K562 (cell line): ENCODE data around the gene EVPL. TPM values are rescaled to one million over a fixed set of nuclear protein-coding genes. Genes with fewer than 3 reads are reported as not detected.

Experiments
- ATAC-seq: fragments of 200-7000 bp; cut with Tn5 transposase; 3 replicates; pipeline ENCODE4 v1.9.1; 2020; ENCODE audit warnings: moderate library complexity
- BruUV-seq: library from RNA; stranded (reverse); fragments of 400-500 nt; replicated peaks from 2 replicates; lab custom pipeline; 2021; lab: Mats Ljungman, UMichigan
- CTCF ChIA-PET: fragments of 300-600 bp; formaldehyde crosslinking; extraction: SDS; loops from one replicate; lab custom pipeline; 2021; ENCODE audit warnings: low intra/inter-chr PET ratio; lab: Yijun Ruan, JAX
- POLR2A ChIA-PET: fragments of 300-600, 350-650 bp; sonication (Branson Sonifier 250); formaldehyde crosslinking; extraction: SDS; loops from one replicate; lab custom pipeline; 2021; ENCODE audit warnings: antibody characterized with exemption, inconsistent platforms; lab: Yijun Ruan, JAX
- DNase-seq, 4 experiments: peaks; one replicate each; pipeline versions ENCODE4 v3.0.0 to v3.0.0-alpha.2; 2011 to 2018; ENCODE audit warnings: low spot score in 3 of 4, mixed read lengths in 3 of 4; ENCODE audit errors: extremely low read depth in 1 of 4
- FAIRE-seq: peaks from 2 replicates; lab custom pipeline; 2011; peaks lifted over from hg19 to GRCh38; lab: Jason Lieb, UNC
- H2AFZ ChIP-seq: 2 replicates; pipeline ENCODE4 v1.6.0; 2011; ENCODE audit warnings: low read depth, low read length, control low read depth, inconsistent platforms
- H3K27ac ChIP-seq: fragments of 200-600 bp; 3 replicates; pipeline ENCODE4 v1.8.0; 2011; ENCODE audit warnings: low read depth, mild to moderate bottlenecking, control low read depth, inconsistent platforms, low read length, moderate library complexity, mixed read lengths; ENCODE audit errors: extremely low read depth
- H3K27me3 ChIP-seq, 2 experiments: fragments of 300-600 bp in 1 of 2; 2 replicates in 1 of 2; 3 replicates in 1 of 2; pipeline versions ENCODE4 v1.6.0 to v1.8.0; 2011; ENCODE audit warnings: inconsistent platforms in 2 of 2, low read length in 2 of 2, mild to moderate bottlenecking in 1 of 2, mixed read lengths in 1 of 2, moderate library complexity in 1 of 2; ENCODE audit not compliant: control insufficient read depth in 2 of 2, insufficient read depth in 2 of 2
- H3K36me3 ChIP-seq: fragments of 300-600 bp; 3 replicates; pipeline ENCODE4 v1.8.0; 2011; ENCODE audit warnings: mild to moderate bottlenecking, low read length, inconsistent platforms; ENCODE audit not compliant: control insufficient read depth, insufficient read depth
- H3K4me1 ChIP-seq, 2 experiments: fragments of 200-600 bp in 1 of 2; replicated peaks in 1 of 2; 2 replicates in 1 of 2; 3 replicates in 1 of 2; pipeline versions ENCODE4 v1.5.1 to v1.8.0; 2011; ENCODE audit warnings: inconsistent platforms in 2 of 2, low read length in 2 of 2, mild to moderate bottlenecking in 1 of 2, mixed read lengths in 1 of 2, moderate library complexity in 1 of 2; ENCODE audit not compliant: control insufficient read depth in 2 of 2, insufficient read depth in 2 of 2
- H3K4me2 ChIP-seq: 2 replicates; pipeline ENCODE4 v1.6.1; 2011; ENCODE audit warnings: low read length, control low read depth, inconsistent platforms, mixed read lengths; ENCODE audit not compliant: insufficient read depth
- H3K4me3 ChIP-seq: fragments of 200-600 bp; sonication (generic), shearing (Covaris generic); 2 replicates; pipeline ENCODE4 v1.5.1; 2016; ENCODE audit warnings: control low read depth, inconsistent platforms
- H3K79me2 ChIP-seq: fragments of 200-600 bp; 3 replicates; pipeline ENCODE4 v1.8.0; 2011; ENCODE audit warnings: low read length, inconsistent platforms; ENCODE audit not compliant: control insufficient read depth, insufficient read depth
- H3K9ac ChIP-seq, 2 experiments: 2 replicates each; pipeline versions ENCODE4 v1.6.0 to v1.6.1; 2011; ENCODE audit warnings: low read depth in 2 of 2, low read length in 2 of 2, control low read depth in 1 of 2, inconsistent platforms in 1 of 2, mild to moderate bottlenecking in 1 of 2, mixed read lengths in 1 of 2; ENCODE audit not compliant: insufficient read depth in 1 of 2
- H3K9me1 ChIP-seq: one replicate; pipeline ENCODE4 v1.6.0; 2011; ENCODE audit warnings: inconsistent platforms, mild to moderate bottlenecking, low read length, moderate library complexity; ENCODE audit not compliant: control insufficient read depth, insufficient read depth
- H3K9me3 ChIP-seq: replicated peaks from 2 replicates; pipeline ENCODE4 v1.5.1; 2011; ENCODE audit warnings: low read depth, low read length, inconsistent platforms; ENCODE audit not compliant: control insufficient read depth, insufficient read depth
- H4K20me1 ChIP-seq: replicated peaks from 2 replicates; pipeline ENCODE4 v1.6.1; 2011; ENCODE audit warnings: low read length, inconsistent platforms, mixed read lengths; ENCODE audit not compliant: control insufficient read depth, insufficient read depth
- CTCF ChIP-seq, 3 experiments: IDR thresholded peaks in 2 of 3; conservative IDR thresholded peaks in 1 of 3; 2 replicates each; pipeline ENCODE4 v1.5.1; 2011 to 2012; ENCODE audit warnings: low read length in 3 of 3, mild to moderate bottlenecking in 3 of 3, control low read depth in 2 of 3, improper control_type of control experiment in 1 of 3, inconsistent platforms in 1 of 3, low read depth in 1 of 3, mixed read lengths in 1 of 3, moderate library complexity in 1 of 3; ENCODE audit not compliant: insufficient read depth in 2 of 3
- DLX4 ChIP-seq: fragments of 250-450 bp; sonication (Bioruptor Pico); IDR thresholded peaks from 2 replicates; pipeline ENCODE4 v1.6.1; 2021; ENCODE audit warnings: mild to moderate bottlenecking
- HMG20B ChIP-seq: fragments of 250-450 bp; sonication (Bioruptor Pico); IDR thresholded peaks from 2 replicates; pipeline ENCODE4 v1.5.0; 2021; ENCODE audit warnings: mild to moderate bottlenecking
- NRF1 ChIP-seq, 2 experiments: fragments of 450-650 bp; IDR thresholded peaks in 1 of 2; conservative IDR thresholded peaks in 1 of 2; 2 replicates each; pipeline ENCODE4 v1.6.1; 2014; ENCODE audit warnings: mild to moderate bottlenecking in 2 of 2
- TRIM24 ChIP-seq, 2 experiments: fragments of 450-650 bp; IDR thresholded peaks; 2 replicates each; pipeline ENCODE4 v1.6.1; 2016
- ZBTB7A ChIP-seq: IDR thresholded peaks from 2 replicates; pipeline ENCODE4 v1.6.1; 2011; ENCODE audit warnings: low read depth, mild to moderate bottlenecking, low read length, moderate library complexity, borderline replicate concordance; ENCODE audit not compliant: control insufficient read depth
- ZNF436 ChIP-seq: fragments of 250-450, 450-650 bp; sonication (Bioruptor Pico); formaldehyde crosslinking; IDR thresholded peaks from 2 replicates; pipeline ENCODE4 v1.7.0; 2020; ENCODE audit warnings: mild to moderate bottlenecking
- WGBS: fragments of 100-300 bp; shearing (Covaris generic); methylation state at CpG from one replicate; pipeline ENCODE4 v1.1.6; 2016; ENCODE audit warnings: low coverage, mixed read lengths; ENCODE audit not compliant: insufficient coverage; ENCODE audit errors: missing lambda C conversion rate; 5-methylcytosine and 5-hydroxymethylcytosine counted together
- in situ Hi-C: fragments of 300-500 bp; cut with MboI; formaldehyde crosslinking; loops from 4 replicates; pipeline ENCODE4 v1.15.0; 2018; ENCODE audit warnings: inconsistent platforms, mixed read lengths
- intact Hi-C: fragments of 100-400 bp; cut with micrococcal nuclease; formaldehyde crosslinking; loops from 2 replicates; pipeline ENCODE4 v1.14.2; 2022
- polyA plus RNA-seq, 8 experiments: library from polyadenylated mRNA; depleted of rRNA in 4 of 8; stranded (reverse) in 5 of 8; unstranded in 3 of 8; fragments of >200 nt; fragmentation: Nextera tagmentation in 2 of 8; fragmentation: Illumina TruSeq in 1 of 8; extraction: Ambion mirVana in 2 of 8; extraction: Trizol in 1 of 8; gene quantifications; 2 replicates each; pipeline versions ENCODE4 v1.2.1 to v1.2.3, GENCODE V29; 2011 to 2014; ENCODE audit warnings: inconsistent platforms in 1 of 8, missing spikeins in 1 of 8
- total RNA-seq, 7 experiments: library from RNA; depleted of rRNA in 6 of 7; stranded (reverse); fragments of >200 nt in 6 of 7; fragmentation: Illumina TruSeq in 2 of 7; extraction: Trizol in 2 of 7; gene quantifications; 2 replicates each; pipeline versions ENCODE4 v1.2.1 to v1.2.3, GENCODE V29; 2011 to 2021; ENCODE audit warnings: low replicate concordance in 1 of 7

The EVPL gene
- total and polyA plus RNA-seq, 9 of the 15 experiments (the other 6 are each of a cell fraction or from before 2014, with no cell fraction given) = 0.08 to 0.18 (median 0.16) TPM; not detected in 5

GRCh38 chr17:76014925-76015261 is 12.2 kb downstream of the EVPL start:
- no peaks in the 10 kb centered on the region for H3K9me3 ChIP-seq
- peaks cover 0 to 45% of the 10 kb centered on the region in 2 experiments; a peak in 3 of 5 replicates for H3K4me1 ChIP-seq
- no peak overlapping the region for H3K27ac ChIP-seq
- intact Hi-C loops = loop anchor here (5.0 kb wide), 3 partner anchors 107 to 282 kb away; no protein-coding TSS in a partner anchor
- TF ChIP-seq ZNF436 (CRISPR knock-in tag) (no peak), CTCF (IDR thresholded peaks at IDR 0.05 in 2 of 3, conservative IDR thresholded peaks at IDR 0.05 in 1 of 3; ENCODE audit: insufficient read depth in 2 of 3, low read depth in 1 of 3, low read length in 3 of 3) (peak in 2 of 3 experiments; percentile 5 to 13; a peak in 2 of 6 replicates), HMG20B (CRISPR knock-in tag) (no peak), DLX4 (CRISPR knock-in tag) (no peak), ZBTB7A (peak; percentile 31; the same call in 1 of the 2 replicates), TRIM24 (IDR thresholded peaks at IDR 0.05) (no peak), NRF1 (conservative IDR thresholded peaks at IDR 0.05 in 1 of 2, IDR thresholded peaks at IDR 0.05 in 1 of 2) (peak; percentile 76 to 81)
- DNase-seq = peak in 3 of 4 experiments; percentile 28 to 44 (median 42)
- peaks cover 27 to 69% of the 10 kb centered on the region in 2 experiments; a peak in 4 of 5 replicates for H3K27me3 ChIP-seq
- no peaks in the 10 kb centered on the region for H3K9me1 ChIP-seq
- ChIA-PET POLR2A (interaction anchor here (0.6 to 1.5 kb wide), 4 partner anchors 10 to 339 kb away, joined by 3 to 7 read pairs (median 4); no protein-coding TSS in a partner anchor), CTCF (interaction anchor here (0.8 to 1.9 kb wide), 4 partner anchors 168 to 284 kb away, joined by 3 to 13 read pairs (median 8); no protein-coding TSS in a partner anchor)
- 0 out of 2 replicates have a peak, but pooled peaks cover 8% of the 10 kb centered on the region for H4K20me1 ChIP-seq
- whole genome bisulfite sequencing = 23% methylated on average over 26 of the region's 26 CpGs
- H3K9ac ChIP-seq = peak overlapping the region in 1 of 2 experiments; percentile 73; a peak in 2 of 4 replicates
- H3K4me2 ChIP-seq = peak overlapping the region; percentile 46; the same call in 1 of the 2 replicates
- H3K79me2 ChIP-seq = no peaks in the 10 kb centered on the region
- peak; percentile 19 for ATAC-seq
- H2AFZ ChIP-seq = peak overlapping the region; percentile 24; the same call in 1 of the 2 replicates
- in situ Hi-C loops = no loop called here
- no peak overlapping the region for H3K4me3 ChIP-seq
- no peaks in the 10 kb centered on the region for H3K36me3 ChIP-seq
- no TSS peak for BruUV-seq
- FAIRE-seq = no peak
